CD4-positive, alpha-beta T cell treated with Interleukin-17A for 4 hours (primary cell): ENCODE results near the gene CDH12.

Source experiments
- DNase-seq: peaks from one replicate; pipeline ENCODE4 v3.0.0-alpha.2; 2020; ENCODE audit warnings: mixed read lengths

Gene CDH12

GRCh38 chr5:22757776-22758175 lies 95.4 kb downstream of the CDH12 start:
- DNase-seq = no peak

DNA sequence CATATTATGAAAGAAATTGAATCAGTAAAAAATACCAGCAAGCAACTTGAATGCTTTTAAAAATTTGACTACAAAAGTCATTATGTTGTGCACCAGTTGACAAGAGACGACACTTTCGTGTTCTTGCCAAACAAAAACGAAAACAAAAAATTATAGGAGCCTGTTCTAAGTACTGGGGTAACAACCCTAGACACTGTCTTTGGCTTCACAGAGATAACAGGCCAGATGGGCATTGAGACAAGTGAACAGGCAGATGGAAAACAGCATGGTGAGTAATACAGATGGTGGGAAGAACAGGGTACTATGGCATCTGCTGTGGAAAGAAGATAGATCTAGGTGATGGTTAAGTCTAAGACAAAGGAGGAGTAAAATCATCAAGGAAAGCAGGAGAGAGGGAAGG lies 99.0 kb downstream of the CDH12 start:
- no peak for DNase-seq

- no peak for DNase-seq
These were observed 101.6 kb downstream of the CDH12 start for GRCh38 chr5:22751536-22751935.

DNA sequence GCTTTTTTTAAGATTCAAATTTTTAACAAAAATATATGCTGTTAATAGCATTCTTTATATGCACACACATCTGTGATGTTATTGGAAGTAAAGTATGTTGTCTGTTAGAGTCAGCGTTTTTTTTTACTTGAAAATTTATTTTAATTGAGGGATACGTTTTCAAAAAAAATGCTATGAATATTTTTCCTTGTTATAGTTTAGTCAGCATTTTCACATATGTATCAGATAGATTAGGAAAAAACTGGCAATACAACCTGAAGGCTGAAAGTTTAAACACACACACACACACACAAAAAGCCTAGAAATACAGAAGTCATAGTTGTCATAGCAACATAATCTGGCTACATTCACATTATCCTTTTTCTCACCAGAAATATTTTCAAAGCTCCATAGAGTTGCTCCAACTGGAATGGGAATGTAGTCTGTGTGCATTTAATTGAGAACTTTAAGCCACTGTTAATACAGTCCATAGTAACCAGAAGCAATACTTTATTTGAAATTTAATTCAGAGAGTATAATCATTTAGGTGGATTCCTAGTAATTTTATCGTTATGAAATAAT lies 116.6 kb downstream of the CDH12 start:
- DNase-seq = no peak

- DNase-seq = no peak
These were observed 118.2 kb downstream of the CDH12 start for GRCh38 chr5:22734907-22735306.

- no peak for DNase-seq
These were observed 124.5 kb downstream of the CDH12 start for GRCh38 chr5:22728610-22729009.

GRCh38 chr5:22722491-22722890 lies 130.7 kb downstream of the CDH12 start:
- no peak for DNase-seq

DNA sequence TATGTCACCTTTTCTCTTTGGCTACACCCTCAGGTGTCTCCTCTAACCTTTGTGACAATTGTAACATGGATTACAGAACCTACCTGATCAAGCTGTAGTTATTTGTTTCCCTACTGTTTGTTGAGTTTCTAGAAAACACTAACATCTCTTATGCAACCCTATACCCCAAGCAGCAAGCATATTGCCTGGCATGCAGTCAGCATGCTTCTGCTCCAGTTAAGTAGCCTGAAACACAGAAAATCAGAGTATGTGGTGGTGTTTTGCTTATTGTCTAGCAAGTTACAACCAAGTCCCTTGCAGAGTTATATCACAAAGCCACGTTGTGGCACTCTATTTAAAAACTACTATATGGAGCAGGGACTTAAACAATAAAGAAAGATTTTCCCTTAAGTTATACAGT lies 131.1 kb downstream of the CDH12 start:
- no peak for DNase-seq

DNA sequence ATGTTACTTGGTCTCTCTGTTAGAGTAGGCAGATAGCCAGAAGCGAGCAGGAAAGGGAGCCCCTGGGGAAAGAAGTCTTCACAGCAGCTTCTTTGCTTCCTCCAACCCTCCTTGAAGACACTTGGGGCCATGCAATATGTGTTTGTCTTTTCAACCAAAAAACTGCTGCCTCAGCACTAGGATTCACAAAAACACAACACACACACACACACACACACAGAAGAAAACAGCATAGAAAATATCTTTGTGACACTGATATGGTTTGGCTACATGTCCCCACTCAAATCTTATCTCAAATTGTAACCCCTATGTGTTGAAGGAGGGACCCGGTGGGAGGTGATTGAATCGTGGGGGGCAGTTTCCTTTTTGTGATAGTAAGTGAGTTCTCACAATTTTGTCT lies 133.3 kb downstream of the CDH12 start:
- no peak for DNase-seq

DNA sequence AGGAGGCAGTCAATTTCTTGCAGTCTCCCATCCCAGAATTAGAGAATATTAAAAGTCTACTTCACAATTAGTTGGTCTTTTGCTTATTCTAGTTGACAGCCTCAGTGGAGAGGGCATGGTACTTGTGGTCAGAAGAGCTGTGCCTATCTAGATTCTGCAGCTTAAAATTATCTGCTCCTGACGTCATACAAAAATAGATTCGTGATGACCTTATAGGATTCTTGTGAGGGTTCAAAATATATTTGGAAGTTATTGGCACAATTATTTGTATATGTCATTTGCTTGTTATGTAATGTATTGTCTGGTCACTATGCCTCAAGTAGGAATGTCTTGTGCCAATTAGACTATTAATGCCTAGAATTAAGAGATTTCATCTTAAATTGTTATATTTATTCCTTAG lies 142.5 kb downstream of the CDH12 start:
- DNase-seq = no peak

DNA sequence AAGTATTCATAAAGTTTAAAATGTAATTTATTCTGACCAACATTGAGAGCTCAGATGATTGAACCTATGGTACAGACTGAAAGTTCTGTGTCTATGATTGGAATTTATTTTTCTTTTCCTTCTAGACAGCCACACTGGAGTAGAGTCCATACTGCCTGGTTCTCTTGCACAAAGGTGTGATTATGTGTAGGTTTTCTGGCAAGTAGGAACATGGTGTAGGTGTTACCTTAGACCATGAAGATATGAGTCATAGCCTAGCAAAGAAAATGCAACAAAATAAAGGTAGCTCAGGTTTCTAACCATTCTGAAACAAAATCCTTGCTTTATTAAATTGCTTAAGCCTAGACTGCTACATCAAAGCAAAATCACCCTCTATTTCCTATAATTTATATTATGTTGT lies 143.4 kb downstream of the CDH12 start:
- DNase-seq = no peak

DNA sequence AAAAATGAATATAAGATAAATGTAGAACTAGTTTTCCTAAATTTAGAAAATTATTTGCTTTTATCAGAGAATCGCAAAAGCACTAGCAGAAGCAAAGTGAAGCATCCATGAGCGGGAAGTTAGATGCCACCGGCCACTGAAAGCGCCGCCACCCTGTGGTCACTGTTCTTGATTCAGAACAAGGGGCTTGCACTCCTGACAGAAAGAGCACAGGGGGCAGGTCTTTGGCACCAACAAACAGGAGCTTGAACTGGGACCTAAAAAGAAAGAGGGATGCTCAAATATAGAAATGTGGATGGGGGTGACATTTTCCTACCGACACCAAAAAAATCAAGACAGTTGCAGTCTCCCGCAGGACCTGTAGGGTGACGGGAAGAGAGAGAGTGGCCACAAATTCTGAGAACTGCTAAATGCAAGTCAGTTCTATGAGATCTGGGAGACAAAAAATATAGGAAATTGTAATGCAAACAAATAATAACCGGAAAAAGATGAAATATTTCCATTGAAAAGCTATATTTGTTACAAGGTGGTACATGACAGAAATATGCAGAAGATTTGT lies 144.3 kb downstream of the CDH12 start:
- no peak for DNase-seq

DNA sequence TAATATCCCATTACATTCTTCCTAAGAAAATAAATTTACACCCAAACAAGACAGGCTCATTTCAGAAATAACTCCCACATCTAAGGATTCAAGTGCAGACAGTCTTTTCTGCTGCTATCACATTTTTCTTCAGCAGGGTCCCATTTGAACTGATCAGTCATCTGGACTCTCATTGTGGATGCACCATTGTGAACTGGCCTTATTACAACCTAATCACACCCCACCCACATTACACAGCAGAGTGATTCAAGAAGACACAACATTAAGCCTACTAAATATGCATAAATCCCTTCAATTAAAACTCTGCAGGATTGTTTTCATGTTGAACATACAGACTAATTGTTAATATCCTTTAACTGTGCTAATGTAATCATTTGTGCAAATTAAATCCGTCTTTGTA lies 146.2 kb downstream of the CDH12 start:
- no peak for DNase-seq

GRCh38 chr5:22699319-22699718 lies 153.8 kb downstream of the CDH12 start:
- DNase-seq = no peak

- DNase-seq = no peak
These were observed 160.0 kb downstream of the CDH12 start for GRCh38 chr5:22693121-22693520.

DNA sequence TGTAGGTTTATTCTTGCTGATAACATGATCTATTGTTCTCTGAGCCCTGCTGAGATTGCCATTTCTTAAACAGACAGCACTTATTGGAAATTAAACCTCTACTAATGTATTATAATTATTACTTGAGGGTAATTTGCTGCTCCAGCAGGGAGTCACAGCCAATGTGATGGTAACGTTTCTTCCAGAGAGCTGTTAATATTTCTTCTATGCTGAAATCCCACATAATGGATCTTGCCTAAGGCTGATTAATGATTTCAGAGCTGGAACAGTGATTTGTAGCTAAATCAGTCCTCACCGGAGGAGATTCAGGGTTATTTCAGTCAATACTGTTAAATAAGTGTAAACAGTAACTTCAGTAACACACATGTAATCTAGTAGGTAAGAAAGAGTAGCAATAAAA lies 170.1 kb downstream of the CDH12 start:
- no peak for DNase-seq

GRCh38 chr5:22678886-22679285 lies 174.3 kb downstream of the CDH12 start:
- DNase-seq = no peak

DNA sequence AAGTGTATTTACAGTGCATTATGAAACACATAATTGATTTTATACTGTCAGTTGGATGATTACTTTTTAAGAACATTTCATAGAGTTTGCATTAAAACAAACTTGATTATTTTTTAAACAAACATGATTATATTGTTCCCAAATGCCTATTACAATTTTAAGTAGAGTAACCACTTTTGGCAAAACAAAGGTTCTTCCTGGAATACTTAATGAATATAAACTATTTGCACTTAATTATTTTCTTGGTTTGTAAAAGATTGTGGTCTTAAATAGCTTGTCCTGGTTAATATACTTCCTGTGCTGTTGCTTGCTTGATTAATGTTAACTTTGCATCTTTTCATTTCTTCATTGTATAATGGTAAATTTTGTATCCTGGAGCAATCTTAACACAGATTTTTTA lies 180.0 kb downstream of the CDH12 start:
- DNase-seq = no peak

- DNase-seq = no peak
These were observed 183.8 kb downstream of the CDH12 start for GRCh38 chr5:22669345-22669744.

- DNase-seq = no peak
These were observed 187.3 kb downstream of the CDH12 start for GRCh38 chr5:22665801-22666200.

- no peak for DNase-seq
These were observed 190.0 kb downstream of the CDH12 start for GRCh38 chr5:22663134-22663533.

DNA sequence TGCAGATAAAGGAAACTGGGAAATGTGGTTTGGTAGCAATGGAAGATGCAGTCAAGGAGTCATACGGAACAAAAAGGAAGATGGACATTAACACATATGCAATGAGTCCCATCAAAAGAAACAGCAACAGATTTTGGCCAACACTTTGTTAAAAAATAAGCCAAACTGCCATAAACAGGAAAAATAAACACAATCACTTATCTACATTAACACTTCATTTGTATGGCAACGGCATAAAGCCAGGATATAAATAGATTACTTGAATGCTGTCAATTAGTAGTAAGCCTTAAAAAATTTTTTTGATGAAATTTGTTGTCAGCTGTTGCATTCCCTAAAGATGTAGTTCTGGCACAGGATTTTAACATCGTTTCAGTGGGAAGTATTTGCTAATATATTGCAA lies 190.8 kb downstream of the CDH12 start:
- no peak for DNase-seq

DNA sequence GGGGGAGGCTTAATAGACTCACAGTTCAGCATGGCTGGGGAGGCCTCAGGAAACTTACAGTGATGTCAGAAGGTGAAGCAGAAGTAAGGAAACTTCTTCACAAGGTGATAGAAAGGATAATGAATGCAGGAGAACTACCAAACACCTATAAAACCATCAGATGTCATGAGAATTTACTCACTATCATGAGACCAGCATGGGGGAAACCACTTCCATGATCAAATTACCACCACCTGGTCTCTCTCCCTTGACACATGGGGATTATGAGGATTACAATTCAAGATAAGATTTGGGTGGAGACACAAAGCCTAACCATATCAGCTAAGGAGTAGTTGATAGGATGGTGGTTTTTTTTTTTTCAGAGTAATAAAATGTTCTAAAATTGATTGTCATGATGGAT lies 201.8 kb downstream of the CDH12 start:
- no peak for DNase-seq

DNA sequence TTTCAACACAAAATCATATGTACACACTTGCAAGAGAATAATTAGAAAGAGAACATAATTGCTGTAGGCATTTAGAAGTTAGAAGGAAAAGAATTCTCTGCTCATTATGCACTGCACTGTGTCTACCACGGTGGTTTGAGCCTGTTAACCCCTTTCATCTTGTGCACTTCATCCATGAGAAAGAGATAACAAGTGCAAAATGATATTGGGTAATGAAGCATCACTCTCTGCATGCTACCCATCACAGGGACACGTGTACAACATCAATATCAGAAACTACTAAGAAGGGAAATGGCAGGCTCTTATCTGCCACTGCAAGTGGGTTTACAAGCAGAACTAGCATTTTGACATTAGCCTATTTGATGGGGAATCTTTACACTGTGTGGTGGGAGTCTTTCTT lies 202.6 kb downstream of the CDH12 start:
- no peak for DNase-seq

DNA sequence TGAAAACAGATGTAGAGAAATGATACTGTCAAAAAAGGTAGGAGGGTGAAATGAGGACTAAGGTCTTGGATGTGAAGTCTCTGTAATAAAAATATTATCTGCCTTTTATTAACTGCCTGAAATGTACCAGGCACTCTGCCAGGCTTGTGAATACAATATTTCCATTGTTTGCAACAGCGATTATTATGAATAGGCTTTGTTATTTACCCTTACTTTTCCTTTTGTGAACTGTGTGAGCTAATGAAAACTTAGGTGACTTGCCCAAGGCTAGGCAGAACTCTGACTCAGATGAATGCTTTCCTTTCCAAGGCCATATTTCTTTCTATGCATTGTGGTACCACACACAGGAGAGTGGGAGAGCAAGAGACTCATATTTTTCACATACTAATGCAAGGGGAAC lies 204.1 kb downstream of the CDH12 start:
- no peak for DNase-seq

DNA sequence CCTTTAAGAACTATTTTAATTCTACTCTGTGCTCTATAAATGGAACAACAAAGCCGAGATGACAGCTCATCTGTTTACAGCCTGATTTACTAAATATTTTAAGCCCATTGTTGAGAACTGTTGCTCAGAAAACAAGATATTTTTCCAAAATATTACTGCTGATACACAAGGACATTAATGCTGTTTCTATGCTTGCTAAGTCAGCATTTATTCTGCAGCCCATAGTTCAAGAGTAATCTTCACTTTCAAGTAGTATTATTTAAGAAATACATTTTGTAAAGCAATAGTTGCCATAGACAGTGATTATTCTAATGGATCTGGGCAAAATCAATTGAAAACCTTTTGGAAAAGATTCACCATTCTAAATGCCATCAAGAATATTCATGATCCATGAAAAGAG lies 208.3 kb downstream of the CDH12 start:
- DNase-seq = no peak
